Sigmoid colon (tissue), 7 donors: ENCODE results near the gene SELENON. TPM values are rescaled to one million over a fixed set of nuclear protein-coding genes. Genes with fewer than 3 reads are reported as not detected.

Experiments used
- DNase-seq: peaks from one replicate; pipeline ENCODE4 v3.0.0-alpha.2; 2019
- H3K27ac ChIP-seq, 4 donors: fragments of 200-600 bp; sonication (generic); one replicate each; pipeline ENCODE4 v1.5.1; 2016 to 2019; ENCODE audit warnings: mild to moderate bottlenecking in 1 of 4
- H3K27me3 ChIP-seq, 3 donors: fragments of 200-600 bp; sonication (generic); one replicate each; pipeline ENCODE4 v1.5.1; 2019; ENCODE audit warnings: mild to moderate bottlenecking in 1 of 3
- H3K36me3 ChIP-seq, 4 donors: fragments of 200-600 bp; sonication (generic); one replicate each; pipeline ENCODE4 v1.5.1; 2016 to 2019
- H3K4me1 ChIP-seq, 4 donors: fragments of 200-600 bp; sonication (generic); one replicate each; pipeline ENCODE4 v1.5.1; 2017 to 2019
- H3K4me3 ChIP-seq, 4 donors: fragments of 200-600 bp; sonication (generic); one replicate each; pipeline ENCODE4 v1.5.1; 2017 to 2019; ENCODE audit warnings: mild to moderate bottlenecking in 2 of 4, moderate library complexity in 1 of 4
- H3K9me3 ChIP-seq, 4 donors: fragments of 200-600 bp in 3 of 4; sonication (generic) in 3 of 4; one replicate each; pipeline versions ENCODE4 v1.5.1 to v1.6.1; 2013 to 2019
- CTCF ChIP-seq, 4 experiments: fragments of 450-650 bp in 3 of 4; fragments of 200-600 bp in 1 of 4; IDR thresholded peaks; one replicate each; pipeline ENCODE4 v1.5.1; 2016 to 2019; ENCODE audit warnings: antibody characterized with exemption in 4 of 4, mild to moderate bottlenecking in 3 of 4, moderate library complexity in 2 of 4
- EP300 ChIP-seq, 4 donors: sonication (generic); formaldehyde crosslinking; IDR thresholded peaks; one replicate each; pipeline ENCODE4 v1.6.1; 2017; ENCODE audit warnings: antibody characterized with exemption in 4 of 4
- POLR2A ChIP-seq, 2 donors: fragments of 450-650 bp; IDR thresholded peaks; one replicate each; pipeline ENCODE4 v1.6.1; 2016; ENCODE audit warnings: antibody characterized with exemption in 2 of 2, mild to moderate bottlenecking in 2 of 2, moderate library complexity in 2 of 2
- POLR2AphosphoS5 ChIP-seq, 4 donors: sonication (generic); formaldehyde crosslinking; IDR thresholded peaks; one replicate each; pipeline ENCODE4 v1.6.1; 2017; ENCODE audit warnings: antibody characterized with exemption in 4 of 4
- WGBS, 2 donors: extraction: QIAGEN DNeasy Blood & Tissue Kit; methylation state at CpG; one replicate each; pipeline ENCODE4 v1.1.7; 2013; 5-methylcytosine and 5-hydroxymethylcytosine counted together
- intact Hi-C: fragments of 100-400 bp; cut with DNase I; formaldehyde crosslinking; loops from one replicate; pipeline ENCODE4 v1.15.1; 2023
- polyA plus RNA-seq, 3 donors: library from polyadenylated mRNA; stranded (reverse); fragments of 200-250 nt; gene quantifications; one replicate each; pipeline ENCODE4 v1.2.3, GENCODE V29; 2013
- total RNA-seq, 4 donors: library from RNA; depleted of rRNA; stranded (reverse); fragments of >200 nt; gene quantifications; one replicate each; pipeline ENCODE4 v1.1.0, GENCODE V29; 2016
- donor health status: healthy with polysubstance abuse.
- donor health status: Bipolar disorder and iron deficiency.
- donor health status: healthy.

Gene SELENON
- total and polyA plus RNA-seq, 7 donors: 4.6 to 37.4 (median 15.7) TPM

GRCh38 chr1:25770541-25771220 is 29.3 kb upstream of the SELENON start:
- no peaks in the 10 kb centered on the region for H3K9me3 ChIP-seq
- peaks cover 0 to 48% (median 19%) of the 10 kb centered on the region in 4 donors for H3K4me1 ChIP-seq
- peaks cover 0 to 7% (median 2%) of the 10 kb centered on the region in 4 donors for H3K36me3 ChIP-seq
- DNase-seq: no peak
- intact Hi-C loops: no loop called here
- H3K27ac ChIP-seq: peak overlapping the region in 3 of 4 donors; percentile 17 to 69 (median 47)
- no peak for TF ChIP-seq POLR2AphosphoS5 (IDR thresholded peaks at IDR 0.05)
- no peak for TF ChIP-seq POLR2A (IDR thresholded peaks at IDR 0.05)
- TF ChIP-seq EP300 (IDR thresholded peaks at IDR 0.05): no peak
- no peak for TF ChIP-seq CTCF (IDR thresholded peaks at IDR 0.05)
- WGBS, 2 donors: 70 to 87% methylated on average over 14 of the region's 14 CpGs
- no peaks in the 10 kb centered on the region for H3K27me3 ChIP-seq
- H3K4me3 ChIP-seq: no peak overlapping the region

- no peak for DNase-seq
- Histone ChIP-seq H3K4me3 (no peak overlapping the region), H3K36me3 (peaks cover 0 to 7% (median 2%) of the 10 kb centered on the region in 4 donors), H3K27ac (peak overlapping the region; percentile 17 to 69 (median 40)), H3K27me3 (no peaks in the 10 kb centered on the region), H3K9me3 (no peaks in the 10 kb centered on the region), H3K4me1 (peaks cover 0 to 48% (median 19%) of the 10 kb centered on the region in 4 donors)
- TF ChIP-seq CTCF (IDR thresholded peaks at IDR 0.05) (no peak), POLR2AphosphoS5 (IDR thresholded peaks at IDR 0.05) (no peak), POLR2A (IDR thresholded peaks at IDR 0.05) (no peak), EP300 (IDR thresholded peaks at IDR 0.05) (no peak)
- intact Hi-C loops: no loop called here
- WGBS, 2 donors: 37 to 40% methylated on average over 34 of the region's 34 CpGs
Measured at GRCh38 chr1:25771221-25772114, 28.5 kb upstream of the SELENON start.

GRCh38 chr1:25772164-25772563 is 27.8 kb upstream of the SELENON start:
- peaks cover 0 to 7% (median 0%) of the 10 kb centered on the region in 4 donors for H3K36me3 ChIP-seq
- no peak overlapping the region for H3K27ac ChIP-seq
- 94 to 97% methylated on average over 5 of the region's 5 CpGs for WGBS, 2 donors
- H3K9me3 ChIP-seq: no peaks in the 10 kb centered on the region
- H3K4me3 ChIP-seq: no peak overlapping the region
- no peak for DNase-seq
- H3K4me1 ChIP-seq: peaks cover 0 to 48% (median 19%) of the 10 kb centered on the region in 4 donors
- intact Hi-C loops: no loop called here
- no peaks in the 10 kb centered on the region for H3K27me3 ChIP-seq
- no peak for TF ChIP-seq POLR2AphosphoS5 (IDR thresholded peaks at IDR 0.05)
- TF ChIP-seq POLR2A (IDR thresholded peaks at IDR 0.05): no peak
- TF ChIP-seq CTCF (IDR thresholded peaks at IDR 0.05): no peak
- TF ChIP-seq EP300 (IDR thresholded peaks at IDR 0.05): no peak

- H3K4me1 ChIP-seq: peaks cover 0 to 48% (median 19%) of the 10 kb centered on the region in 4 donors
- H3K9me3 ChIP-seq: no peaks in the 10 kb centered on the region
- H3K36me3 ChIP-seq: peaks cover 0 to 9% (median 0%) of the 10 kb centered on the region in 4 donors
- no peak overlapping the region for H3K27ac ChIP-seq
- TF ChIP-seq POLR2AphosphoS5 (IDR thresholded peaks at IDR 0.05) (no peak), POLR2A (IDR thresholded peaks at IDR 0.05) (no peak), EP300 (IDR thresholded peaks at IDR 0.05) (no peak), CTCF (IDR thresholded peaks at IDR 0.05) (no peak)
- 92% methylated on average over 5 of the region's 5 CpGs for WGBS, 2 donors
- DNase-seq: no peak
- intact Hi-C loops: no loop called here
- H3K4me3 ChIP-seq: no peak overlapping the region
- no peaks in the 10 kb centered on the region for H3K27me3 ChIP-seq
Measured at GRCh38 chr1:25772692-25773245, 27.2 kb upstream of the SELENON start.
